ENCODE results near the gene MRPL9.

- TF ChIP-seq CTCF (IDR thresholded peaks at IDR 0.05) (no peak), EZH2 (IDR thresholded peaks at IDR 0.05; ENCODE audit: borderline replicate concordance, insufficient read depth, low read depth, low read length, poor library complexity, severe bottlenecking) (no peak)
These were observed 39.9 kb upstream of the MRPL9 start for GRCh38 chr1:151803164-151803563.
